ENCODE measurements around the gene ISG15.

DNA sequence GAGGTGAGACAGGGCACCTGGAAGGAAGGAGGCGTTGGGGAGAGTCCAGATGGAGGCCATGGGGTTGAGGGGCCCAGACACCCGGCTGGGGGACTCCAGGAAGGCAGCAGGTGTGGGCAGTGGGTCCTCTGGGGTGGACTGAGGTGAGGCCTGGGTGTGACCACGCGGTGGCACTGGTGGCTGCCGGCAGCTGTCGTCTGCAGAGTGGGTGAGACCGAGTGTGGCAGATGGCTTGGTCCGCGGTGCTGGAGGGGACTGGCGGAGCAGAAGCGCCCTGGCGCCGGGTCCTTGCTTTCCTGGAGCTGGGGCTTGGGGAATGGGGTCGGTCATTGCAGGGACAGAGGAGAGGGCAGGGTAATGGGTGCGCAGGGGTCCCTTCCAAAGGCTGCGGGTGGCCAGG, 19.1 kb downstream of the ISG15 start:
- no peak for TF ChIP-seq EP300 (IDR thresholded peaks at IDR 0.05; ENCODE audit: borderline replicate concordance)
- TF ChIP-seq YY1 (IDR thresholded peaks at IDR 0.05; ENCODE audit: low read depth), result no peak
- no peak for TF ChIP-seq EGR1 (IDR thresholded peaks at IDR 0.05)
- TF ChIP-seq, protein P1, sequence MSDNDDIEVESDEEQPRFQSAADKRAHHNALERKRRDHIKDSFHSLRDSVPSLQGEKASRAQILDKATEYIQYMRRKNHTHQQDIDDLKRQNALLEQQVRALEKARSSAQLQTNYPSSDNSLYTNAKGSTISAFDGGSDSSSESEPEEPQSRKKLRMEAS (IDR thresholded peaks at IDR 0.05), result no peak
- TF ChIP-seq RAD21 (IDR thresholded peaks at IDR 0.05; ENCODE audit: low read depth), result no peak

Measured in Ishikawa (cell line).